Ishikawa (cell line): ENCODE data around the gene SCAPER.

Experiments
- CEBPB ChIP-seq: IDR thresholded peaks from 2 replicates; pipeline ENCODE4 v1.6.1; 2012
- CREB1 ChIP-seq: IDR thresholded peaks from 2 replicates; pipeline ENCODE4 v1.6.1; 2012; ENCODE audit warnings: low read depth
- EGR1 ChIP-seq: IDR thresholded peaks from 2 replicates; pipeline ENCODE4 v1.6.1; 2012
- EP300 ChIP-seq: IDR thresholded peaks from 2 replicates; pipeline ENCODE4 v1.6.1; 2012; ENCODE audit warnings: borderline replicate concordance
- FOXM1 ChIP-seq: IDR thresholded peaks from 2 replicates; pipeline ENCODE4 v1.6.1; 2012; ENCODE audit warnings: low read depth, borderline replicate concordance
- MAX ChIP-seq: IDR thresholded peaks from 2 replicates; pipeline ENCODE4 v1.6.1; 2012
- NFIC ChIP-seq: IDR thresholded peaks from 2 replicates; pipeline ENCODE4 v1.6.1; 2012
- RAD21 ChIP-seq: IDR thresholded peaks from 2 replicates; pipeline ENCODE4 v1.6.1; 2012; ENCODE audit warnings: low read depth
- REST ChIP-seq: IDR thresholded peaks from 2 replicates; pipeline ENCODE4 v1.6.1; 2012; ENCODE audit warnings: low read depth, mild to moderate bottlenecking
- TAF1 ChIP-seq: IDR thresholded peaks from 2 replicates; pipeline ENCODE4 v1.6.1; 2012; ENCODE audit warnings: low read depth, mild to moderate bottlenecking
- TCF12 ChIP-seq: IDR thresholded peaks from 2 replicates; pipeline ENCODE4 v1.6.1; 2012; ENCODE audit warnings: low read depth
- TEAD4 ChIP-seq: IDR thresholded peaks from 2 replicates; pipeline ENCODE4 v1.6.1; 2012
- USF1 ChIP-seq: IDR thresholded peaks from 2 replicates; pipeline ENCODE4 v1.6.1; 2012
- YY1 ChIP-seq: IDR thresholded peaks from 2 replicates; pipeline ENCODE4 v1.6.1; 2012; ENCODE audit warnings: low read depth
- ZBTB7A ChIP-seq: IDR thresholded peaks from 2 replicates; pipeline ENCODE4 v1.6.1; 2012; ENCODE audit warnings: low read depth

Gene SCAPER

GRCh38 chr15:76345583-76345879 lies 559.6 kb downstream of the SCAPER start:
- TF ChIP-seq TEAD4 (no peak), REST (no peak), TCF12 (no peak), CREB1 (no peak), YY1 (no peak), USF1 (no peak), EP300 (no peak), FOXM1 (no peak), CEBPB (no peak), RAD21 (no peak), NFIC (no peak), ZBTB7A (no peak), TAF1 (no peak), MAX (no peak), EGR1 (no peak)

- TF ChIP-seq REST = no peak
- no peak for TF ChIP-seq USF1
- no peak for TF ChIP-seq TAF1
- no peak for TF ChIP-seq RAD21
- TF ChIP-seq EP300 = no peak
- TF ChIP-seq NFIC = no peak
- TF ChIP-seq CEBPB = no peak
- no peak for TF ChIP-seq TEAD4
- no peak for TF ChIP-seq CREB1
- no peak for TF ChIP-seq EGR1
- TF ChIP-seq MAX = no peak
- no peak for TF ChIP-seq FOXM1
- TF ChIP-seq TCF12 = no peak
- TF ChIP-seq ZBTB7A = no peak
- TF ChIP-seq YY1 = no peak
Observed at GRCh38 chr15:76344893-76345582, 560.1 kb downstream of the SCAPER start.

- no peak for TF ChIP-seq TAF1
- no peak for TF ChIP-seq USF1
- TF ChIP-seq NFIC = no peak
- no peak for TF ChIP-seq CEBPB
- no peak for TF ChIP-seq CREB1
- TF ChIP-seq EP300 = no peak
- no peak for TF ChIP-seq REST
- TF ChIP-seq TCF12 = no peak
- no peak for TF ChIP-seq FOXM1
- no peak for TF ChIP-seq EGR1
- TF ChIP-seq YY1 = no peak
- TF ChIP-seq ZBTB7A = no peak
- no peak for TF ChIP-seq RAD21
- TF ChIP-seq TEAD4 = no peak
- no peak for TF ChIP-seq MAX
Observed at GRCh38 chr15:76343313-76343996, 561.7 kb downstream of the SCAPER start.
